ENCODE results near the gene SLC39A5.
"Not testable (repeated sequence)": the region's sequence is repeated elsewhere in the genome, so short reads cannot be mapped to it uniquely, and the experiment has no call there.

SLC39A5 gene

DNA sequence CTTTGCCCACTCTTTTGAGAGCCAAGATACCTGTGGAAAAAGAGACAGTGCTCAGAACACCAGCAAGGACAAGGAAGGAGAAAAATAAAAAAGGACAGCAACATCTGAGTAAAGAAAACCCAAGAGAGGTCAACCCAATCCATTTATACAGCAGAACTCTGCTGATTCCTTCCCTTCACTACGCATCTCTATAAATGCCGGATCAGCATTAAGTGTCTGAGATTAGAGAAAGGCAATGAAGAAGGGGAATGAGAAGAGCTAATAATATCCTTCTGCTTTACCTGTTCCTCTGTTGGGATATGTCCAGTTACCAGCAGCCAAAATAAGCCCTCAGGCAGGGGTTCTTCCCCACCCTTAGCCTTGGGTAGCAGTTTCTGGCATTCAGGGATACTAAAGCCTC, 52.7 kb downstream of the SLC39A5 start:
- no peak for DNase-seq

DNA sequence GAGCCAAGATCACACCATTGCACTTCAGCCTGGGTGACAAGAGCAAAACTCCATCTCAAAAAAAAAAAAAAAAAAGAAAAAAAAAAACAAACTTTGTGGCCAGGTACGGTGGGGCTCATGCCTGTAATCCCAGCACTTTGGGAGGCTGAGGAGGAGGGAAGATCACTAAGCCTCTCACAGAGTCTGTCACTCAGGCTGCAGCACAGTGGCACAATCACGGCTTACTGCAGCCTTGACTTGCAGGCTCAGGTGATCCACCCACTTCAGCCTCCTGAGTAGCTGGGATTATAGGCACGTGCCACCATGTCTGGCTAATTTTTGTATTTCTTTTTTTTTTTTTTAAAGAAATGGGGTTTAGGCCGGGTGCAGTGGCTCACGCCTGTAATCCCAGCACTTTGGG, 54.4 kb downstream of the SLC39A5 start:
- not testable (repeated sequence) for DNase-seq

DNA sequence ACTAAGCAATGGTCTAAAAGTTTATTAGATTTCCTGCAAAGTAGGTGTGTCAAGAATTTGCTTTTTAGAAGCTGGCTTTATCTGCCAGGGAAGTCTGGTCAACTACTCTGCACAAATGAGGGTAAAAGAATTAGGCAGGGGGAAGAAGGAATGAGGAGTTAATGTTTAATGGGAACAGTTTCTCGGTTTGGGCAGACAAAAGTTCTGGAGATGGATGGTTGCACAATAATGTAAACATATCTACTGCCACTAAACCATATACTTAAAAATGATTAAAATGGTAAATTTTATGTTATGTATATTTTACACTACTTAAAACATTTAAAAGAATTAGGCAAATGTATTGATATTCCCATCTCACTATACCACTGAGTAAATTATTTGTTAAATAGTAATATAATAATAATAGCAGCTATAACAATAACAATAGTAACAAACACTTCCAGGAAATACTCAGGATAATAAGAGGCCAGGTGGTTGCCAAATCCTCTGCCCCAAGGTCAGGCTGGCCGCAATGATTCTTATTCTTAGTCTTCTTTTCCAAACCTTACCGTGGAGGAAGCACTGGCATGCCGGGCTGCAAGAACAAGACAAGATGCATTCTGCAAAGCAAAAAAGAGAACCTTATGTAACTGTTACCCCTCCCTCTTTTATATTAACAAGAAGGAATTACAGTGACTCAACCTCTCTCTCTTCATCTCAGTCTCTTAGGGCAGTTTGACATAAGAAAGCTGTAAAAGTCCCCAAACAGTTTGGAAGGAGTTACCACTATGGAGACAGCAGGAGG, 56.4 kb downstream of the SLC39A5 start:
- DNase-seq = no peak

Data from hematopoietic multipotent progenitor cell treated with erythropoietin and hydrocortisone succinate and interleukin-3 and kit ligand, for 4 days (in vitro differentiated cells).